GM12864 (cell line): ENCODE results near the gene MAG.

Experiments used
- DNase-seq: peaks from one replicate; pipeline ENCODE4 v3.0.0-alpha.2; 2011; ENCODE audit warnings: low read depth
- H3K4me3 ChIP-seq: 2 replicates; pipeline ENCODE4 v1.5.1; 2011; ENCODE audit warnings: mild to moderate bottlenecking, low read depth, low read length, control low read depth
- TF ChIP-seq, protein P1 (sequence below): IDR thresholded peaks from 2 replicates; pipeline ENCODE4 v1.5.1; 2011; ENCODE audit warnings: low read depth, mild to moderate bottlenecking, moderate library complexity, low read length, control low read depth, inconsistent platforms; ENCODE audit errors: missing control alignments

The MAG gene

DNA sequence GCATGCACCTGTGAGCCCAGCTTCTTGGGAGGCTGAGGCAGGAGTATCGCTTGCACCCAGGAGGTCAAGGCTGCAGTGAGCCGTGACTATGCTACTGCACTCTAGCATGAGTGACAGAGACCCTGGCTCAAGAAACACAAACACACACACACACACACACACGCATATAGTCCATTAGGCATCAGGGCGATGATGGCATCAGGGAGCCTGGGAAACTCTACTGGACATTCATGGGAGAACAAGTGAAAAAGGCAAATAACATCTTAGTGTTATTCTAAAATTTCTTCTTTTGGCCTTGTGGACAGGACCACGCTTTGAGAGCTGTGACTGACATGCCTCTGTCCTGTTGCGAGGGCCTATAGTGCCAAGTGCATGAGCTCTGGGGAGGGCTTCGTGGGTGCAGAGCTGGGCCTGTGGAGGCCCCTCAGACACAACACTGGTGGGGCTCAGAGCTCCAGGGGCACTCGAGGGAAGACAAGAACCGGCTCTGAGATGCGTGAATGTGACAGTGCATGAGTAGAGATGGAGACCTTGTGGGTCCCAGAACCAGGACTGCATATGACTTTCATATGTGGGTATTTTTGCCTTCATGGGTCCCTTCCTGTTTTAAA lies 31.2 kb upstream of the MAG start:
- H3K4me3 ChIP-seq: no peak overlapping the region
- no peak for DNase-seq
- TF ChIP-seq, protein P1, sequence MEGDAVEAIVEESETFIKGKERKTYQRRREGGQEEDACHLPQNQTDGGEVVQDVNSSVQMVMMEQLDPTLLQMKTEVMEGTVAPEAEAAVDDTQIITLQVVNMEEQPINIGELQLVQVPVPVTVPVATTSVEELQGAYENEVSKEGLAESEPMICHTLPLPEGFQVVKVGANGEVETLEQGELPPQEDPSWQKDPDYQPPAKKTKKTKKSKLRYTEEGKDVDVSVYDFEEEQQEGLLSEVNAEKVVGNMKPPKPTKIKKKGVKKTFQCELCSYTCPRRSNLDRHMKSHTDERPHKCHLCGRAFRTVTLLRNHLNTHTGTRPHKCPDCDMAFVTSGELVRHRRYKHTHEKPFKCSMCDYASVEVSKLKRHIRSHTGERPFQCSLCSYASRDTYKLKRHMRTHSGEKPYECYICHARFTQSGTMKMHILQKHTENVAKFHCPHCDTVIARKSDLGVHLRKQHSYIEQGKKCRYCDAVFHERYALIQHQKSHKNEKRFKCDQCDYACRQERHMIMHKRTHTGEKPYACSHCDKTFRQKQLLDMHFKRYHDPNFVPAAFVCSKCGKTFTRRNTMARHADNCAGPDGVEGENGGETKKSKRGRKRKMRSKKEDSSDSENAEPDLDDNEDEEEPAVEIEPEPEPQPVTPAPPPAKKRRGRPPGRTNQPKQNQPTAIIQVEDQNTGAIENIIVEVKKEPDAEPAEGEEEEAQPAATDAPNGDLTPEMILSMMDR: no peak

DNA sequence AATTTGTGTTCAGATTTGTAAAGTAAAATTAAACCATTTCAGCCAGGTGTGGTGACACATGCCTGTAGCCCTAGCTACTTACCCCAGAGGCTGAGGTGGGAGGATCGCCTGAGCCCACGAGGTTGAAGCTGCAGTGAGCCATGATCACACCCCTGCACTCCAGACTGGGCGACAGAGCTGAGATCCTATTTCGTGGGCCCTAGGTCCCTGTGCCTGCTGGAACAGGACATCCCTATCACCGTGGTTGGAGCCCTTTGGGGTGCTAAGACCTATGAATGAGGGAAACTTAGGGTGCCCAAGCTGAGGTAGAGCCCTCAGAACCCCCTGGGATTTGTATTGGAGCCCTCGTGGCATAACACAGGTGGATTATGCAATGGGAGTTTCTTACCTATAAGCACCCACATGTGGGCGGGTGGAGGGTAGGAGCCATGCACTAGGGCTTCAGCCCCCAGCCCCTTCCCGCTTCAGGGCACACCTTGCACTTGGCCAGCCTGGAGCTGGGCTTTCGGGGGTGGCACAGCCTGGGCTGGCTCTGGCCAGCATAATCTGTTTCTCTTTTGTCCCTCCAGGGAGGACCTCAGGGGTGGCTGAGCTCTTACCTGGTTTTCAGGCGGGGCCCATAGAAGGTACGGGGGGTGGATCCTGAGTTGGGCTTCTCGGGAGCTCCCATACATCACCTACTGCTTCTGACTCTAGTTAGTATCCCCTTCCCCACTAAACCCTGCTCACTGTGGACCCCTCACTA lies 30.4 kb upstream of the MAG start:
- DNase-seq: no peak
- no peak overlapping the region for H3K4me3 ChIP-seq
- TF ChIP-seq, protein P1: no peak

DNA sequence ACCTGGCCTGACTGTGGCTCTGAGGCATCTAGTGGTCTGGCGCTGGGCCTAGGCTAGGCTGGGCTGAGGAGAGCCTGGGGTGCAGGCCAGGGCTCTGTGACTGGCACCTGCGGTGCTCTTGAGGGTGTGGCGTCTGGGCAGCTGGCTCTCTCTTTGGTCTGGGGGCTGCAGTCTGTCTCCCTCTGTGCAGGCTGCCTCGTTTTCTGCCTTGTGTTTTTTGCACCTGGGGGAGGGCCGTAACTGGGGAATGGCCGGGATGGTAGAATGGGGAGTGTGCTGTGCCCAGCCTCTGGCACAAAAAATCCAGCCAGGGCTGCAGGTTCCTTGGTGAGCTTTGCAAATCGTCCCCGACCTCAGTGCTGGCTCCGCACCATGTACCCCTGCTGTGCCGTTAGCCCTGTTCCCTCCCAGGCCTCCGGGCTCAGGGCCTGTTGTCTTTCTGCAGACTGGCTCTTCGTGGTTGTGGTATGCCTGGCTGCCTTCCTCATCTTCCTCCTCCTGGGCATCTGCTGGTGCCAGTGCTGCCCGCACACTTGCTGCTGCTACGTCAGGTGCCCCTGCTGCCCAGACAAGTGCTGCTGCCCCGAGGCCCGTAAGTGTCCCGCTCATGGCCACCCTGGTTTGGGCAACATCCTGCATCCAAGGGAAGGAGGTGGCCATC lies 29.7 kb upstream of the MAG start:
- no peak overlapping the region for H3K4me3 ChIP-seq
- TF ChIP-seq, protein P1: no peak
- no peak for DNase-seq

DNA sequence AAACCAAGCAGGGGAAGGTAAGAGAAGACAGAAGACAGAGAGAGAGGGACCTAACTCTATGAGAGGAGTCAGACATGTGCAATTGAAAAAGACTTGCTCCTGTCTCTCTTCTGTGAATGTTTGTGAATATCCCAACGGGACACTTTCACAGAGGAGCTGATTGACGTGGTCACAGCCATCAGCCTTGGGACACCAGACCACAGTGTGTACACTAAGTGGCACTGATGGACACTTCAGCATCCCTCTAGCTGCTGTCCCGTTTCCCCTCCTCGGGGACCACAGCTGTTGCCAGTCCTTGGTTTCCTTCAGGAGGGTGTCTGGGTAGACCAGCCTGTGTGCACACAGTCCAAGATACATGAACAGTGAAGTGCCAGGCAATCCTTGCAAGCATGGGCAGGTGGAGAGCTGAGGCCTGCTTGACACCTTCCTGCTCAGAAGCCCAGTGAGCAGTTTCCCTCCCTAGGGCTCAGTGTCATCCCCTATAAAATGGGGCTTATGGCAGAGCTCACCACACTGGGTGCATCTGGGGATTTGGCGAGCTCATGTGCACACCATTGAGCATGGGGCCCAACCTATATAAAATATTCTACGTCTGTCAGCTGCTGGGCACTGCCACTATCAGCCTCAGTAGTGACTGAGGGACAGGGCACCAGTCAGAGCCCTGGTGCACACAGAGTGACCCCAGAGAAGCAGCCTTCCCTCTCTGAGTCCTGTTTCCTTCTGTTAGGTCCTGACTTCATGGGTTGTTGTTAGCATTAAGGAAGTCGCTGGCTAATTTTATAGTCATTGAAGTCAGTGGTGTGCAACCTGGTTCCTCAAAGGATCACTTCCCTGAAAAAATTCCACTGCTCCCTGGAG lies 27.5 kb upstream of the MAG start:
- no peak overlapping the region for H3K4me3 ChIP-seq
- no peak for DNase-seq
- TF ChIP-seq, protein P1: no peak

DNA sequence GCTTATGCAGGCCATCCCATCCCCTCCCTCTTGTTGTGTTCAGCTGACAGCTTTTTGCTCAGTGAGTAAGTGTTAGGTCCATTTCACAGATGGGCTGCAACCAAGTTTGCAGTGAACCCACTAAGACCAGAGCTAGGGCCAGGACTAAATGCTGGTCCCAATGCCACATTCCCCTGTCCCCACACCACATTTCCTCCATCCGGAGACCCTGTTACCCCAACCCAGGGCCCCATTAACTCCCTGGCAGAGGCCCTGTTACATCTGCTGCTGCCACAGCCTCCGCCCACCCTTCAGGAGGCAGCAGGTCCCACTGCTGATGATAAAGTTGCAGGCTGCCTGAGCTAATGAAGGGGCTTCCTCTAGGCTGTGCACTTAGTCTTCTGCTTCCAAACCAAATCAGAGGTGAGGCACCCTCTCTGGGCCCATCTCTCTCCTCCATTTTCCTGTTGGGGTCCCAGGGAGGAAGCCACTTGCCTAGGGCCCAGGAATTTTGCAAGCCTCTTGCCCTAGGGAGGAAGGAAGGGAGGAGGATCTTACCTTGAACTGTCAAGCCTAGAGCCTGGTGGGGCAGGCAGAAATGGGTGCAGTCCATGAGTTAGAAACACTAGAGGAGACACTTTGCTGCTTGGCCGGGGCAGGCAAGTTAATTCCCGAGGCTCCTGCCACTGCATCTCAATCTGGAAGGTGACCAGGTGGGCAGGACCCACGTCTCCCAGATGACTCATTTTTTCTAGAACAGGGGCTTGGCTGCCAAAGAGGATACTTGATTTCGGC lies 26.6 kb upstream of the MAG start:
- DNase-seq: no peak
- TF ChIP-seq, protein P1: no peak
- H3K4me3 ChIP-seq: no peak overlapping the region

DNA sequence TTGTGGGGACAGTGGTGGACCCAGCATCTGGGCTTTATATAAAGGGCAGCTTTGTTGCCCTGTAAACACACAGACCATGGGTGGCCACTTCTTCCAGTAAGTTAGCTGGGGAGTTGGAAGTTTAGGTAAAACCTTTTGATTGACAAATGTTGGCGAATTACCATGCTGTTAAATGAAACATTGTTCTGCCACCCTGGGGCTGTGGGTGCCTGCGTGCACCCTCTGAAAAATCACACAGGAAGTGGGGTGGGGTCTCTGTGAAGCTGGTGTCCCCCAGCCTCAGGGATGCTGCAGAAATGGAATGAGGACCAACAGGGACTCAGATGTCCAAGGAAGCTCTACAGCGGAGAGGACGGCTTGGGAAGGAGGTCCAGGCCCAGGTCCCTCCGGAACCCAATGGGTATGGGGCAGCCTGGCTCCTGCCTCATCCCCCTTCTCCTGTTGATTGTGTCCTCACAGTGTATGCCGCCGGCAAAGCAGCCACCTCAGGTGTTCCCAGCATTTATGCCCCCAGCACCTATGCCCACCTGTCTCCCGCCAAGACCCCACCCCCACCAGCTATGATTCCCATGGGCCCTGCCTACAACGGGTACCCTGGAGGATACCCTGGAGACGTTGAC lies 26.0 kb upstream of the MAG start:
- no peak for DNase-seq
- TF ChIP-seq, protein P1: no peak
- no peak overlapping the region for H3K4me3 ChIP-seq
